Activated CD8-positive, alpha-beta memory T cell treated with anti-CD3 and anti-CD28 coated beads for 48 hours (primary cell): Measurements from ENCODE around the gene BCAR1.
"Not testable (repeated sequence)": the region's sequence is repeated elsewhere in the genome, so short reads cannot be mapped to it uniquely, and the experiment has no call there.

Experiments
- DNase-seq, 3 experiments: peaks; one replicate each; pipeline ENCODE4 v3.0.0-alpha.2; 2020; ENCODE audit warnings: low read depth in 2 of 3, low spot score in 2 of 3

The BCAR1 gene

DNA sequence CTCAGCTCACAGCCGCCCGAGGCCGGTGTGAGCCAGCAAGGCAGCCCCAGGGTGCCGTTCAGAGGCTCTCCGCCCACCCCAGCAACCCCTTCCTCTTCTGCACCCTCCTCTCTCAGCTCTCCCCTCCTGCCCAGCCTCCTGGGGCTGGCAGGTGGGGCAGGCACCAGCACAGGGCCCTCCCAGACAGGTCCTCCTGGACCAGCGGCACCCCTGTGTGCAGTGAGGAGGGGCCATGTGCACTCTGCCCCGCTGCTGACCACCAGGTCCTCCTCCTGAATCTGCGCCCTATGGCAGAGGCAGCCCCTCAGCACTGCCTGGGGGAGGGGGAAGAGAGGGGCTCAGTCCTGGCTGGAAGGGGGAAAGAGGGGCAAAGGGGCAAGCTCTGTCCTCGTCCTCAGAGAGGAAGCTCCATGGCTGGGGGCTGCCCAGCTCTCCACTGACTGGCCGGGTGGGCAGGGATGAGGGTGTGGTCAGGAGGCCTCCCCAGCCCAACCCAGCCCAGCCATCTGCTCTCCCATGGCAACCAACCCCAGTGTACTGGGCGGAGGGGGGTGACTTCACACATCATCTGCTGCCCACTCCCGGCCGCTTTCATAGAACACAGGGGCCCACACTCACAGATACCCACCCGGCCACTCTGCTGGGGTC is 5.4 kb upstream of the BCAR1 start:
- no peak for DNase-seq

DNA sequence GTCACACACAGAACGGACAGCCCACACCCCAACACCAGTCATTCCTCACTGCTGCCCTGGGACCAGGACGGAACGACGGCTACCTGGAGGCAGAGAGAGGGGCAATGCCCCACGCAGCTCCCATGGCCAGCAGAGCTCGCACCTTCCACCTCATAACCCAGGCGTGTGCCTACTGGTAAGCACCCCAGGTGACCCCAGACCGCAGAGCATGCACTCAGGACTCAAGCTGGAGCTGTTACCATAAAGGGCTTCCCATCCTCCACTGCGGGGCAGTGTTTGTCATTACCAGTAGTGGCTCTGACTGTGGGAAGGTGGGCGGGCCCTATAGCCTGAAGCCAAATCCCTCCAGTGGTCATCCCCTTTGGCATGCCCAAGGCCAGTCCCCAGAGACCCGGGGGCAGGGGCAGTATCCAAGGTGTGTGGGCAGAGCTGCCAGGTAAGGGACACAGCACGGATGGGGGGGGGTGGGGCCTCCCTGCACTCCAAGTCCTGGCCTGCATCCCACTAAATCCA is 4.7 kb upstream of the BCAR1 start:
- no peak for DNase-seq

DNA sequence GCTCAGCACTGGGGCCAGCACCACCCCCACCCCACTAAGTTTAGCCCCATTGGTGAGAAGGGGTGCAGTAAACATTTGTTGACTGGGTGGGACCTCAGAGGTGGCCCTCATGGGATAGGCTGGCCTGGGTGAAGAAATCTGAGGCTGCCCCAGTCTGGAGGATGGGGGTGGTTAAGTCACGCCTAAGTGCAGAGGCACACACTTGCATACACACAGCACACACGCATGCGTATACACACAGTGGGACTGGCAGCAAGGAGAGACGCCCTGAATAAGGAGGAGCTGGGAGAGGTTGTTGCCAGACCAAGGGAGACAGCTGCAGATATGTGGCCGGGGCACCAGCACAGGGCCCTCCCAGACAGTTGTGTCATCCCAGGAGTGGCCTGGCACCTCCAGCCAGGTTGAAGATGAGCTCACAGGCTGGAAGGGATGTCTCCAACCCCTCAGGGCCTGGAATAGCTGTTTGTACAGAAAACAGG is 3.0 kb upstream of the BCAR1 start:
- DNase-seq = no peak

DNA sequence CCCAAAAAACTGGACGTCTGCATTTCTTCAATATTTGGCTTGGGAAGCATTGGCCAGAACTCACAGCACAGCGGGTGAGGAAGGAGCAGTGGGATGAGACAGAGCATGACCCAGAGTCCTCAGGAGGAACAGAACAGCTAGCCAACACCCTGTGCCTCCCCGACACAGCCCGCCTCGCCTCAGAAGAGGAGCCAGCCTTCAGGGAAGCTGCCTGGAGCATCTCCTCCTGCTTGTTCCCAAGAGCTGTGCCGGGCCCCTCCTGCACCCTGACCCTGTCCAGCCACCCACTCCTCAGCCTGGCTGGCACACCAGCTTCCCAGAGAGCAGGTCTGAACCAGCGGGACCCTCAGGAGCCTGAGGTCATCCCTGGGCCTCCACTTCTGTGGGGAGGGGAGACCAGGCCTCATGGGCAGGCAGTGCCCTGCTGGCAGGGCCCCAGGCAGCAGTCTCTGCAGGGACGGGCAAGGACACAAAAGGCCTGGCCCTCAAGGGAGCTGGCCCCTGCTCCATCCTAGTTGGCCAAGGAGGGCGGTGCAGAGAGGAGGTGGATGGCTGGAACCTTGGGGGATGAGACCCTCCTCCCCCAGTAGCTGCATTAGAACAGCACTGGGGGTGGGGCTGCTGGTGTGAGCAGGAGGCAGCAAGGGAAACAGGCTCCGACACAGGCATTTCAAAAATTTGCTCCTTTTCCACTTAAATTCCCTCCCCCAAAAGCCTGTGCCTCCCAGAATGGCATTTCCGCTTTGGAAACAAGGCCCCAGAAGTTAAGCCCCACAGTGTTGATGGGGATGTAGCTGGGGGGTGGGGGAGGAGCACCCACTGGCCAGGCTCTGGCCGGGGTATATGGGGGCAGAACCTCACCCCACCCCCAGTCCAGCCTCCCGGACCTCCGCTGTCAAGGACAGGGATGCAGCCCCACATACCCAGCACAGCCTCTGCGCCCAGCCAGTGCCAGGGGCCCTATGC is 1.8 kb upstream of the BCAR1 start:
- DNase-seq = no peak

DNA sequence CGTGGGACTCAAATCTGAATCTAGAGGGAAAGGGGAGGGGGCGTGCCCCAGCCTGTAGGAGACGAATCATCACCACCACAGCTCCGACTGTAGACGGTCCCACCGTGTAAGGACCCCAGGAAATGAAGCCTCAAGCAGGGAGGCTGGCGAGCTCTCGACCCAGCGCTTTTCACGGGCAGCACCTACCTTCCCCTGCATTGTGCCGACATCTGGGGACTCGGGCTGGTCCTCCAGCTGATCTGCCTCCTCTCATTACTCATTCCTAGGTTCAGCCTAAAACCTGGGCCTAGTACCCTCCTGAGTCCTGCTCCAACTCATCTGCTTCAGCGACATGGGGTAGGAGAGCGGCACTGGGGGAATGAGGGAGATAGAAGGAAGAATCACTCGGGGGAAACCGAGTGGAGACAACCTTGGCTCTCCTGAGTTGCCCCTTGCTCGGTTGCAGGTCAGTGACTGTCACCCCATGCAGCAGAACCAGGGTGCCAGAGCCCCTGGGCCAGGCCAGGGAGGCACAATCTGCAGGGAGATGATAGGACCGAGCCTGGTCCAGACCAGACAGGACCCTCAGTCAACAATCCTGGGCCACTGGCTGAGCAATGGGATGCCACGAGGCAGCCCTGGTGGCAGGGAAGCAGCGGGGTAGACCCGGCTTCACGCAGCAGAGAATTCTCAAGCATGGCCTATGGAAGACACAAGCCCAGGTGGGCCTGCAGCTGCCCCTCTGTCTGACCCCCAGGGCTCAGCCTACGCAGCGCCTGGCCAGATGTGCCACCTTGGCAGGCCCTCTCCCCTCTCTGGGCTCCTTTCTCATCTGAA is 833 bp upstream of the BCAR1 start:
- DNase-seq = no peak

DNA sequence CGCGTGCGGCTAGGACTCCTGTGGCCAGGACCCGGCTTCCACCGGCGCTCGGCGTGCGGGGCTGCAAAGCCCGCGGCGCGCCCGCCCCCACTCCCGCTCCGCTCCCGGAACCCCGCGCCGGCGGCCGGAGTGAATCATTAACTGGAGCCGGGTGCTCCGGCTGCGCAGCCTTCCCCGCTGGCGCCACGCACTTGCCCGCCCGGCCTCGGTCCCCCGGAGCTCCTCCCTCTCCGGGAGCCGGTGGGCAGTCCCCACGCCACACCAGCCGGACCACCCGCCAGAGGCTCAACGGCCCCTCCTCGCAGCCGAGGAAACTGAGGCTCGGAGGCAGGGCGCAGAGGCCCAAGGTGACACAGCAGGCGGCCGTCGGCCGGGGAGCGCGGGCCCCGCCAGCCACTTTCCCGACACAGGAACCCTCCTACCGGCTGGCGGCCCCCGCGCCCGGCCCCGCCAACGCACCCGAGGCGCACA is 580 bp downstream of the BCAR1 start:
- DNase-seq = no peak

DNA sequence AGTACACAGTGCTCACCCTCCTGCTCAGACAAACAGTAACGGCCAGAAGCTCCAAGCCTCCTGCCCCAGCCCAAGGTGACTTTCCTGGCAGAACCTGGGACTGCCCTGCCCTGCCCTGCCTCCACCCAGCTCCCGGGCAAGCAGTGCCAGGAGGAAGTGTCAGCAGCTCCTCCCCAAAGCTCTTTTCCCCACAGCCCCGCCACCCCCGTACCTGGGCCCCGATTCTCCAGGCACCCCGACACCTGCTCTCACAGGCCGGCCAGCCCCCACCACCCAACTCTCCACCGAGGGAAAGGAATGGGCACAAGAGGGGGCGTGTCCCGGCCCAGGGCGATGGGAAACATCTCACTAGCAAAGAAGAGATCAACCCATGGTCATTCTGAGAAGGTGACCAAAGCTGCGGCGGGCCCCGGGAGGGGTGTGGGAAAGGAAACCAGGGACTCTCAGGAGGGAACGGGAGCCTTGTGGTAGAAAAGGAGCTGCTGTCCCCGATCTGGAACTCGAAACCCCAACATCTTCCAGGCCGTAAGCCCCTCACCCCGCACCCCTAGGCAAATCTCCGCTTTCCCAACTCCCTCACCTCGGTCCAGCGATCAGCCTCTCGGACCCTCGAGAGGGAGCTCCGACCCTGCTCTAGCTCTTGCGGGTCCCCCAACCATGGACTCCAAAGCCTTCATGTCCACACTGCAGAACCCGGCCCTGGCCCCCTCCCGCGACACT is 1.2 kb downstream of the BCAR1 start:
- DNase-seq = no peak

DNA sequence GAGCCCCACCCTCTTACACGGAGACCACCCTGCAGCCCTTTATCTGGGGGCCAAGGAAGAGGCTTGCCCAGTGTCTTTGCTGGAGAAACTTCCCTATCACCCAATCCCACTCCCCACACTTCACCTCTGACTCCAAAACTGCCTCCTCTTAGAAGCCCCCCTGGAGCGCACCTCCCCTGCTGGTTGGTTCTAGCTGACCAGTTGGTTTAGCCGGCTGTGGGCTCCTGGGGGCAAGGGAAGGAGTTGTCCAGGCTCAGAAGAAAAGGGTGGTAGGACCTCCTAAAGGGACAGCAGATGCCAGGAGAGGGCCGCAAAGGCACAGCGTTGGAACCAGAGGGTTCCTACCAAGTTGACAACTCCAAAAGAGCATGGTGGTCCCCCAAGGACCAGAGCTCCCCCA is 2.0 kb downstream of the BCAR1 start:
- DNase-seq = no peak

DNA sequence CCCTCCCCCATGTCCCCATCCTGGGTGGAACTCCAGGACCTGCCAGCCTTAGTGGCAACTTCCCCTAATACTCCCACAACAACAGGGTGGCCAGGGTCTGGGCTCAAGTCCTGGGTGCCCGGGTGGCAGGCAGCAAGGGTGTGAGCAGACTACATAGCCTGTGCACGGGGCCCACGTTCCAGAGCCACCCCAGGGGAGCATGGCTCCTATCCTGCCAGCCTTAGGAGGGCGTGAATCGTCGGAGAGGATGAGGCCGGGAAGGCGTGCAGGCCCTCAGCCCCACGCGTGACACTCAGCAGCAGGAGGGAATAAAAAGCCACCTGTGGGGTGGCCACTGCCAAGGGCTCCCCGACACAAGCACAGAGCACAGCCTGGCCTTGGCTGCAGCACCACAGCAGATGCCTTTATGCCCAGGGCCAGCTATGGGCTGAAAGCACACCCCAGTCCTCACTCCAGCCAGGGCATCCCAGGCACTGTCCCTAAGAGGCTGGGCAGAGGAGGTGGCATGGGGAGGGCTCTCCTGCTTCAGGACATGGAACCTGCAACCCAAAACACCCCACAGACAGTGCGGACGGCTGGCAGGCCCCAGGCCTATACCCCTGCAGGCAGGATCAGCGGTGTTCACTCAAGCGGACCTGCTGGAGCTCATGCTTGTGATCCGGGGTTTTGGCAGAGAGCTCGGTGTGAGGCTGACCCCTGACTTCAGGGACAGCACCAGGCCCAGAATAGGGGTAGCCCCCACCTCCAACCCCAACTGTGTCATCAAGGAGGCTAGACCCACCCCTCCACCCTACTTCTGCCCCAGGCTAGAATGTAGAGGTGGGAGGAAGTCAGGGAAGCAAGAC is 2.7 kb downstream of the BCAR1 start:
- DNase-seq = no peak

DNA sequence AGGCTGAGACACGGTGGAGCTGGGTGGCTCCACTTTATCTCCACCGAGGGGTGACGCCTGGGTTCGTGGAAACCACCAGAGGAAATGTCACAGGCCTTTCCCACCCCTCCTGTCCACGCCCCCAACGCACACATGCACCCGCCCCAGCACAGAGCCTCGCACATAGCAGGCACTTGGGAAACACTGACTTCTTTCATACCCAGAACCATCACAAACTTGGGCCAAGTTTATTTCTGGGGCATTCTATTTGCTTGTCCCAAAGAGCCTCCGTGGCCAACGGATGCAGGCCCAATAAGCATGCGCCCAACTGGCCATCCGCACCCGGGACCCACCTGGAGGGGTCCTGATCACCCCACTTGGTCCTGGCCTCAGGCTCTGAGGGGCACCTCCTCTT is 3.3 kb downstream of the BCAR1 start:
- no peak for DNase-seq

DNA sequence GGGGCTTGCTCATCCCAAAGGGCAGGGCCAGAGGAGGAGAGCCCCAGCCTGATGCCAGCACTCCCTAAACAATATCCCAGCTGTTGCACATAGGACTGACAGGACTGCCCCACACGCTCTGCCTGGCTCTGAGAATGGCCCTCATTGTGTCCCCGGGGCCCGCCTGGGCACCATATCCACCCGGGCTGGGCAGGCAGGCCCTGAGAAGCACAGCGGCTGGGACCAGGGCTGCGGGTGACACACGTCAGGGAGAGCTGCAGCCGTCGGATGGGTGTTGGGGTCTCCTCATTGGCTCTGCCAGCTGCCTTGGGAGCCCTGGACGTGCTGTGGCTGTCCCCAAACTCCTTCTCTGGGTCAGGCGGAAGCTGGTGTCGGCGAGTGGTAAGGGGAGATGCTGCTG is 4.2 kb downstream of the BCAR1 start:
- DNase-seq = no peak

DNA sequence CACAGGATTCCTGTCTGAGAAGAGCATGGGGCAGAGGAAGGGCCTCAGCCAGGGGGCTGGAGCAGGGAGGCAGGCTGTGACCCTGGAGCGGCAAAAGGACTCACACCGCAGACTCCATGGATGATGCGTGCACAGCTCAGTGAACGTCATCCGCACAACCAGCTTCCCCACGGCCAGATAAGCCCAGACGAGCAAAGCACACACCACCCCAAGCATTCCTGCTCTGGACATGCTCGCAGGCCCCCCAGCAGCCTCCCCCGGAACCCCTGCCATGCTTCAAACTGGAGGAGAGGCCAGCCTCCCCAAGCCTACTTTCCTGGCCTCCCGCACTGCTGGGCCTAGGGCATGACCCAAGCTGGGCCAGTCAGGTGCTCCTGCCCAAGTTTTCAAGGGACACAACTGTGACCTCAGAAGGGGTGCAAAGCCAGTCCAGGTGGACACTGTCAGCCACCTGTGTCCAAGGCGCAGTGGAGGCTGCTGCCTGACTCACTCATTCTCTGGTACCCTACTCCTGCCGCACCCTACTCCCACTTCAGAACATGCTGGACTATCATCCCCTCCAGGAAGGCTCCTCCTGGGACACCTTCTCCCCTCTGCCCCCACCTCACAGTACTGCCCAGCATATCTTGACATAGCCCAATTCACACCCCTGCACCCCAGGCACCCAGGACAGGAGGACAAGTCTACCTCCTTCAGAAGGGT is 4.8 kb downstream of the BCAR1 start:
- DNase-seq = no peak

DNA sequence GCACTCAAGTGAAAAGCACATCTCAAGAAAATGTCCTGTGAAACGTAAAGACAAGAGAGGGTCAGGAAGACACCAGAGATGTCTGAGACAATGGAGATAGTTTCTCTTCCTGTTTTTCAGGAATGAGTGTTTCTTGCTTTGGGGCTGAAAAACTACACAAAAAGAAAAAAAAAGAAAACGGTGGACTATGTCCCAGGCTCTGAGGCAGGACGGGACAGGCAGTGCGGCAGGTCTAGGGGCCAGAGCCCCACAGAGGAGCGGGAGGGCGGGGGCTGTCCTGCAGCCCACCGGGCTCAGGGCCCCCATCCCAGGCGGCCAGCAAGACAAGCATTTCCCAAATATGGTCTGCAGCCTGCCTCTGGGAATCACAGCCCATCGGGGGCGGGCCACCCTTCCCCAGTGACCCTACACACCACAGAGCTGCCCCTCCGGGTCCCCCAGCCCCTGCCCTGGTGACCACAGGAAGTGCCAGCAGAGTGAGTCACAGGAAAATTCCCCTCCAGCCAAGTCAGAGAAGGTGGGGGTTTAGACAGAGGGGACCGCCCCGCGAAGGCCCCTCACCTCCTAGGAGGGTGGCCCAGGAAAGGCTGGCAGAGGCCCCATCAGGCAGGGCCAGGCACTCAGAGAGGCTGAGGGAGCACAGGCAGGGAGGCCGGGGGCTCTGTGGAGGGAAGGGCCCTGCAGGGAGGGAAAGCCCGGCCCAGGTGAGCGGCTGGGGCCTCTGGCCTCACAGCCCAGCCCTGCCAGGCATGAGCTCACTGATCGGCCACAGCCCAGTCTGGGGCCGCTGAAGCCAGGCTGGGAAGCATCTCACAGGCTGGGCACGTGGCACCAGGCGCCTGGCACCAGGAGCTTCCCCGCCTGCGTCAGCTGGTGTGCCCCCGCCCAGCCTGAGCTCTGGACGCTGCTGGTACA is 6.3 kb downstream of the BCAR1 start:
- DNase-seq = no peak

DNA sequence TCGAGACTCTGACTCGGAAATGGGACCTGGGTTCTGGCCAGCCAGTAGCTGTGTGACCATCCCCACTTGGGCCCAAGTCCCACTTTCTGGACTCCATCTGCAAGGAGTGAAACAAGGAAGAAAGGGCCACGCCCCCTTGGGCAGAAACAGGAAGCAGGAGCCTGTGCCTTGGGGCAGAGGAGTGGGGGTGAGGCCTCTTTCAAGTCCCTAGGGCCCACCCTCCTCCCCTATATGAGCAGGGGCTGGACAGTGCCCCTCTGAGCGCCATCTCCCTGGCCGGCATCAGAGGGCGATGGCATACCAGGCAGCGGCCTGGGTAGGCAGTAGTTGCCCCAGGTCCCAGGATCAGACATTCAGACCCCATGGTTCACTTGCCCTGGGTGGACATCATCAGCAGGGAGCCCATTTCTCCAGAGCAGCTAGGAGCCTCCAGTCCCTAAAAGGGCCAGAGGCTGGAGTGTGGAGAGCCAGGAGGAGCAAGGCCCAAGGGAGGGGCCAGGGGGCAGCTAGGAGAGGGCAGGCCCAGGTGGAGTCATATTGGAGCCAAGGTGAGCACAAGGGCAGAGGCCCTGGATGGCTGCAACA is 7.1 kb downstream of the BCAR1 start:
- DNase-seq = no peak

DNA sequence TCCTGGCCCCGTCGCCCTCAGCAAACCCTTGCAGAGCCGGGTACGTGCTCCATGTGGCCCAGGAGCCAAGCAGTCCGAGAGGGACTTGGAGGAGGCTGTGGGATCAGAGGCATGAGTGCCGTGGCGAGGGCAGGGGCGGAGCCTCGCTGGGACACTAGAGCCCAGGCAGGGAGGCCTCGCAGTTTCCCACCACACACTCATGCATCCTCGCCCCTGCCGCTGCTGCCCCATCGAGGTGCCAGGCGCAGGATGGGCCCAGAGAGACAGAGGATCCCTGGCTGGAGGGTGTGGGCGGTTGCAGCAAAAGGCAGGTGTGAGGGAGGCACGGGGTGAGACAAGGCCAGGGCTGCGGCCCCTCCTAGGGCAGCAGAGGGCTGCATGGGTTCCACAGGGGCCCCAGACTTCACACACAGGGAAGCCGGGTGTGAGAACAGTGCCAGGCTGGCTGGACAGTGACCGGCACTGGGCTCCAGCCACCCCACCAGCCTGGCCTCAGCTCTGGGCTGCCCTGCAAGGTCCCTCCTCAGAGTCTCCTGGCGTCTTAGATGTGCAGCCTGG is 7.7 kb downstream of the BCAR1 start:
- no peak for DNase-seq

DNA sequence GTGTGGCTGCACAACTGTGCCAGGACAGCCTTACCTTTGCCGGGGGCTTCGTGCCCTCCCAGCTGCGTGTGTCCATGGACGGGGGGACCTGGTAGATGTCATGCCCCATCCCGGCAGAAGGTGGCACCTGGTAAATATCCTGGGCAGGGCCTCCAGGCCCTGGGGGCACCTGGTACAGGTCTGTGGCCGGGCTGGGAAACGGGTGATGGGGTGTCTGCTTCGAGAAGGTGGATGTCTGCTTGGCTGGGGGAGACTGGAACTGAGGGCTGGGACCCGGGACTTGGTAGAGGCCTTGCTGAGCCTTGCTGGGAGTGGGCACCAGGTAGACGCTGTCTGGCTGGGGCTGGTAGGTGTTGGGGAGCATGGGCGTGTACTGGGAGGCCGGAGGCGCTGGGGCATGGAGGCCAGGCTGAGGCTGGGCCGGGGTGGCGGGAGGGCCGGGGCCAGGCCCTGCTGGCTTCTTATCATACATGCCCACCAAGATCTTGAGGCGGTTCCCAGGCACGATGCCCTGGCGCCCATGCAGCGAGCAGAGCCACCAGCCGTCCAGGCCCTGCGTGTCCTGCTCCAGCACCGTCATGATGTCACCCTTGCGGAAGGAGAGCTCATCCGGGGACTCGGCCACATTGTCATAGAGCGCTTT is 8.9 kb downstream of the BCAR1 start:
- not testable (repeated sequence) for DNase-seq

DNA sequence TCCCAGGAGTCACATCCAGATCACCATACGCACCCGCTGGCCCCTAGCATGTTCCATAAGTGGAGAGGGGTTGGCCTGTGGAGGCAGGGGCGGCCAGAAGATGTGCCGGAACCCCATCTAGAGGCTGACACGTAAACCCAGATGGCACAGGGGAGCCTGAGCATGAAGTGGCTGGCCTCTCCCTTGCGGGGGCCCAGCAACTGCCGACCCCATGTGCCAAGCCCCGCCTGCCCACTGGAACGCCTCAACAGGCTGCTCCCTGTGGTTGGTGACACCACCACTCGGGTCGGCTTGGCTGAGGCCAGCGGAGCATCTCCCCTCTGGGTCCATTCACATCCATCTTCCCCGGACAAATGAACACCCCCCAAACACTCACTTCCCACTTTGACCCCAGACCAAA is 9.5 kb downstream of the BCAR1 start:
- DNase-seq = no peak
